ENCODE data around the gene IGSF21.

IGSF21 gene

DNA sequence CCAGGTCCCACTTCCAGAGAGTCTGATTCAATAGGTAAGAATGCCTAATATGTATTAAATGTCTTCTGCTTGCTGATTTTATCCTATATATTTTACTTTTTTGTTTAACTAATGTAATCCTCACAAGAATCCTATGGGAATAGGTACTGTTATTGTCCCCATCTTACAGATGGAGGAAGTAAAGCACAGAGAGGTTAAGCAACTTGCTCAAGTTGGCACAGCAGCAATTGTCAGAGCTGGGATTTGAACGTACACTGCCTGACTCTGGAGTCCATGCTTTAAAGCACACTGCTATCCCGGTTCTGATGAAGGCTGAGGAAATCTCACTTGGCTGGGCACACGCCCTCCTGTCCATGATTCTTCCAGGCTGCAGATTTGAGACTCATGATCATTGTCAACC is 62.8 kb downstream of the IGSF21 start:
- H3K4me3 ChIP-seq (replicated peaks; ENCODE audit: low read depth, low read length): no peak overlapping the region
- DNase-seq (ENCODE audit: low read depth): no peak
- TF ChIP-seq, protein P1, sequence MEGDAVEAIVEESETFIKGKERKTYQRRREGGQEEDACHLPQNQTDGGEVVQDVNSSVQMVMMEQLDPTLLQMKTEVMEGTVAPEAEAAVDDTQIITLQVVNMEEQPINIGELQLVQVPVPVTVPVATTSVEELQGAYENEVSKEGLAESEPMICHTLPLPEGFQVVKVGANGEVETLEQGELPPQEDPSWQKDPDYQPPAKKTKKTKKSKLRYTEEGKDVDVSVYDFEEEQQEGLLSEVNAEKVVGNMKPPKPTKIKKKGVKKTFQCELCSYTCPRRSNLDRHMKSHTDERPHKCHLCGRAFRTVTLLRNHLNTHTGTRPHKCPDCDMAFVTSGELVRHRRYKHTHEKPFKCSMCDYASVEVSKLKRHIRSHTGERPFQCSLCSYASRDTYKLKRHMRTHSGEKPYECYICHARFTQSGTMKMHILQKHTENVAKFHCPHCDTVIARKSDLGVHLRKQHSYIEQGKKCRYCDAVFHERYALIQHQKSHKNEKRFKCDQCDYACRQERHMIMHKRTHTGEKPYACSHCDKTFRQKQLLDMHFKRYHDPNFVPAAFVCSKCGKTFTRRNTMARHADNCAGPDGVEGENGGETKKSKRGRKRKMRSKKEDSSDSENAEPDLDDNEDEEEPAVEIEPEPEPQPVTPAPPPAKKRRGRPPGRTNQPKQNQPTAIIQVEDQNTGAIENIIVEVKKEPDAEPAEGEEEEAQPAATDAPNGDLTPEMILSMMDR (IDR thresholded peaks at IDR 0.05; ENCODE audit: low read length, missing control alignments): no peak

DNA sequence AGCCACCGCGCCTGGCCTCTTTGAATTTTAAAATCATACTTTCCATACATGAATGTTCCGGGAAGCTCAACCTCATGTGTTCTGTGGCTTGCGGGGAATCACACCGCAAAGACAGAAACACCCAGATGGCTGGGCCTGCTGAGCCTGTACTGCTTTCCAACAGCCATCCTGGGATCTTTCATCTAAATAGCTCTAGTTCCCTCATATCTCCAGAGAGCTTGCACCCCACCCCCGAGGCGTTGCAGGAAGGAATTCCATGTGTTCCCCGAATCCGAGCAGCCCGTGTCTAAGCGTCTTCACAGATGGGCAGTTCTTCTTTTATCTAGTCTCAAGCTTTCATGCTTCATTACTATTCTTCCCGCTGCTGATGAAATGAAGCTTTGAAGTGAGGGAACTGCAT is 66.4 kb downstream of the IGSF21 start:
- H3K4me3 ChIP-seq (replicated peaks; ENCODE audit: low read depth, low read length): no peak overlapping the region
- no peak for DNase-seq (ENCODE audit: low read depth)
- TF ChIP-seq, protein P1 (IDR thresholded peaks at IDR 0.05; ENCODE audit: low read length, missing control alignments): no peak

- DNase-seq (ENCODE audit: low read depth): no peak
- no peak overlapping the region for H3K4me3 ChIP-seq (replicated peaks; ENCODE audit: low read depth, low read length)
- TF ChIP-seq, protein P1 (IDR thresholded peaks at IDR 0.05; ENCODE audit: low read length, missing control alignments): no peak
Measured at GRCh38 chr1:18175051-18175450, 67.5 kb downstream of the IGSF21 start.

DNA sequence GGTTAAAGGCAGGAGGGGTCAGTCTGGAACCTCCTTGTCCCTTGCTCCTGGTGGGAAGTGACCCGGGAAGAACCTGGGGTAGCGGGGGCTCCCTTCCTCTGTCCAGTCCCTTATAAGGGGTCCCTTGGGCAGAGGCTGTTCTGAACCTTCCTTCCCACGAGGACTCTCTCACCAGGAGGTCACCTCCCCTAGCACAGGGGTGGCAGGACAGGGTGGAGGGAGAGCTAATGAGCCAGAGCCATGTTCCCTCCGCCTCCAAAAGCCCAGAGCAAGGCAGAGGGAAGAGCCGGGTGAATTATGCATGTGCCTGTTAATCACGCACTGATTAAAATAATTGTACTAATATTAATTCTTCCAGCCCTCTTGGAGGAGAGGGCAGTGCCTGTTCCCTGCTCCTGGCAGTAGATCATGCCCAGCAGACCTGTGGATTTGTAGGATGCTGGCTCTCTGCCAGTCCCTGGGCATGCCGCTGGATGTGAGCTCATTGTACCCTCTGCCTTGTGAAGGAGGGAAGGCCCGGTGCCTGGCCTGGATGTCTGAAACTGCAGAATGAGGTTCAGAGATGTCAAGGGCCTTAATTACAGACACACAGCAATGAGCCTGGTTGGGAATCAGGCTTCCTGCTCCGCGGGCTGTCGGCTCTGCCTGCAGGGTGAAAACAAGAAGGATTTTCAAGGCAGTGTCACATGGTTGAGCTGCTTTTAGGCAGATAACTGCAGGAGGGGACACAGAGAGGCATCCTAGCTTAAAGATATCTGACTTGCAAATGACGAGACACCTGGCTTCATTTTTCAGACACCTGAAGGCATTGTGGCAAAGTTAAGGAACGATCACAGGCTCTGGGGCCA is 68.2 kb downstream of the IGSF21 start:
- TF ChIP-seq, protein P1 (IDR thresholded peaks at IDR 0.05; ENCODE audit: low read length, missing control alignments): no peak
- H3K4me3 ChIP-seq (replicated peaks; ENCODE audit: low read depth, low read length): no peak overlapping the region
- no peak for DNase-seq (ENCODE audit: low read depth)

- no peak for DNase-seq (ENCODE audit: low read depth)
- no peak overlapping the region for H3K4me3 ChIP-seq (replicated peaks; ENCODE audit: low read depth, low read length)
- TF ChIP-seq, protein P1 (IDR thresholded peaks at IDR 0.05; ENCODE audit: low read length, missing control alignments): no peak
Measured at GRCh38 chr1:18176619-18177018, 69.0 kb downstream of the IGSF21 start.

DNA sequence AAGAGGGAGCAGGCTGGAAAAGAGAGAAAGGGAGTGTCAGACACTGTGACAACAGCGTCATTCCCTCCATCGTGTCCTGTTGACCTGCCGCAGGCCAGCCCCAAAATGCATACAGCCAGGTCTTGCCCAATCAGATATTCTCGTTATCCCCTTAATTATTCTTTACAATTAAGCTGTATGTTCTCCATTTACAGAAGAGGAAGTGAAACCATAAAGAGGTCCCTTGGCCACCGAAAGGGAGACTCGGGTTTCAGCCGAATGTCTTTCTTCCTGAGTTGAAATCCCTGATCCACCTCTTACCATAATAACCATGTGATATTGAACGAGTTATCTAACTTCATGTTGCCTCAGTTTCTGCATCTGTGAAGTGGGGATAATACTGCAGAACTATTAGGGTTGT is 70.5 kb downstream of the IGSF21 start:
- TF ChIP-seq, protein P1 (IDR thresholded peaks at IDR 0.05; ENCODE audit: low read length, missing control alignments): no peak
- DNase-seq (ENCODE audit: low read depth): no peak

GRCh38 chr1:18179009-18179408 is 71.4 kb downstream of the IGSF21 start:
- no peak for DNase-seq (ENCODE audit: low read depth)
- H3K4me3 ChIP-seq (replicated peaks; ENCODE audit: low read depth, low read length): no peak overlapping the region
- TF ChIP-seq, protein P1 (IDR thresholded peaks at IDR 0.05; ENCODE audit: low read length, missing control alignments): no peak

More for the DNA sequence above, 70.5 kb downstream of the IGSF21 start:
- H3K4me3 ChIP-seq (replicated peaks; ENCODE audit: low read depth, low read length): no peak overlapping the region

Measured in fibroblast of pulmonary artery (primary cell).